Stimulated activated CD8-positive, alpha-beta memory T cell treated with anti-CD3 and anti-CD28 coated beads, Interleukin-7, amount 100 ng/mL, for 48 hours (primary cell): Measurements from ENCODE around the gene CCDC61.

Experiments
- DNase-seq, 2 donors: peaks; one replicate each; pipeline ENCODE4 v3.0.0-alpha.2; 2020; ENCODE audit warnings: low read depth in 1 of 2; ENCODE audit errors: extremely low read depth in 1 of 2

The CCDC61 gene

DNA sequence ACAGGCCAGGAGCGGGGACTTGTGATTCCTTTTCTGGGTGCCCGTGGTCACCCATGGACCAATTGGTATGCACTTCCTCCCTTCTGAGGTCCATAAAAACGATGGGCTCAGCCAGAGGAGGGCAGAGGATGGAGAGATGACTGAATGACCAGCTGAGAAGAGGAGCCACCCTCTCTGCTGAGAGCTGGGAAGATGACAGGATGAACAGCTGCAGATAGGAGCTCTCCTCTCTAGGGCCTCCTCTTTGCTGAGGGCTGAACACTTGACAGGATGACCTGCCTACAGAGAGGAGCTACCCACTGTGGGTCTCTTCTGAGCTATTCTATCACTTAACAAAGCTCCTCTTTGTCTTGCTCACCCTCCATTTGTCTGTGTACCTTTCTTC lies 41.5 kb downstream of the CCDC61 start:
- DNase-seq, result no peak

DNA sequence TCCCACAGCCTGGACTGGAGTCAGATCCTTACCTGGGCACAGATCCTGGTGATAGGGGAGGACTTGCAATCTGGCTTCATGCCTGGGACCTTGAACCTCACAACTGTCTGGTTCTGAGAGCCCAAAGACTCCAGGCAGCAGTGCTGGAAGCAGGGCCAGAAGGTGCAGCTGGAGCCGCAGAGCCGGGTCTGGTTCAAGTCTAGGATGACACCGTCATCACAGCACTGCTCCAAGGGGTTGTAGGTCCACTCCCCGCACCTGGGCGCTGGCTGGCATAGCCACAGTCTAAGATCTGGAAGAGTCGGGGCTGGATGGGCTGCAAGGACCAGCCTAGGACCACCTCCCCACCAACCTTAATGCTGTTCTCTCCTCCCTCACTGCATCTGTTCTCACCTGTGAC lies 44.9 kb downstream of the CCDC61 start:
- DNase-seq, result no peak

GRCh38 chr19:46040952-46041500 lies 45.8 kb downstream of the CCDC61 start, which contains the start of gene IGFL4:
IGFL4 (minus strand) TSS chr19:46041002; CDS start chr19:46040962, 40 bp downstream.
- no peak for DNase-seq

GRCh38 chr19:46042252-46042883 lies 47.1 kb downstream of the CCDC61 start:
- DNase-seq, result no peak

DNA sequence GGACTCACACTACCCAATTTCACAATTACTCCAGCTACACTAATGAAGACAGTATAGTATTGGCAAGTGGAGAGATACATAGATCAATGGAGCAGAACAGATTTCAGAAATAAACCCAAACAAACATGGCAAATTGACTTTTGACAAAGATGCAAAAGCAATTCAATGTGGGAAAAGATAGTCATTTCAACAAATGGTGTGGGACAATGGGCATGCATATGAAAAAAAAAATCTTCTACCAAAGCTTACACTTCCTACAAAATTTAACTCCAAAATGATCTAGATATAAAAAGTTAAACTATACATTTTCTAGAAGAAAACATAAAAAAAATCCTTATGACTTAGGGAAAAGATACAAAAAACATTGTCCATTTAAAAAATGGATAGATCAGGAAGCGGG lies 48.3 kb downstream of the CCDC61 start:
- no peak for DNase-seq

DNA sequence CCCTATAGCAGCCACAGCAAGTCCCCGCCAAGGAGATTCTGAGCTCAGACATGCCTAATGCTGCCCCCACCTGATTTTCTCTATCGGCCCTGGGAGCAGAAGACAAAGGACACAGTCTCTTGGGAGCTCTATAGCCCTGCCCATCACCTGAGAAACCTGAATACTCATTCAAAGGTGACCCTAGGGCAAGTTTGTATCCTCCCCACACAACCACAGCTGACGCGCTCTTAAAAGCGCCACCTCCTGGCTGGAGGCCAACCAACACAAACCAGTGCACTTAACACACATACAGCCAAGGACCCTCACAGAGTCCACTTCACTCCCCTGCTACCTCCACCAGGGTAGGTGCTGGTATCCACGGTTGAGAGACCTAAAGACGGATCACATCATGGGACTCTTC lies 54.3 kb downstream of the CCDC61 start:
- no peak for DNase-seq

- DNase-seq, result no peak
Measured at GRCh38 chr19:46052896-46053295, 57.6 kb downstream of the CCDC61 start.

- DNase-seq, result no peak
Measured at GRCh38 chr19:46056536-46056935, 61.3 kb downstream of the CCDC61 start.

GRCh38 chr19:46058778-46059177 lies 63.5 kb downstream of the CCDC61 start:
- no peak for DNase-seq

- no peak for DNase-seq
Measured at GRCh38 chr19:46060012-46060411, 64.7 kb downstream of the CCDC61 start.

- no peak for DNase-seq
Measured at GRCh38 chr19:46063201-46063600, 67.9 kb downstream of the CCDC61 start.

DNA sequence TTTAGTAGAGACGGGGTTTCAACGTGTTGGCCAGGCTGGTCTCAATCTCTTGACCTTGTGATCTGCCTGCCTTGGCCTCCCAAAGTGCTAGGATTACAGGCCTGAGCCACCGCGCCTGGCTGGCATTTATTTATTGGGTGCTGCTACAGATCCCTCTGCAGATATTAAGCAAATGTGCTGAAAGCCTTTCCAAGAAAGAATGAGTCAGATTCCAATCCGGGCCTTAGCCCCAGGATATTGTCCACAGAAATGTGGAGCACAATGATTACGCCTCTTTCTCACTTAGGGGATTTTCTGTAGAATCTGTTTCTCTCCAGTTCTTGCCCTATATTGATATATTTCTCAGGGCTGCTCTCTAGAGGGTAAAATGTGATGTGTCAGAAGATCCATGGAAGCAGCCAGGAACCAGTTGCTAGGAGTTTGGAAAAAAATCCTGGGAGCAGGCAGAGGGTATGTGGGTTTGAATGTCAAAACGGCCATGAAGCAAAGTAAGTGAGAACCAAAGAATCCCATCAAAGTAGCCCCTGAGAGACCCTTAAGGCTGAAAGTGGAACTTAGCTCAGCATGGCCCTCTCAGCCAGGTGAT lies 70.3 kb downstream of the CCDC61 start:
- no peak for DNase-seq

DNA sequence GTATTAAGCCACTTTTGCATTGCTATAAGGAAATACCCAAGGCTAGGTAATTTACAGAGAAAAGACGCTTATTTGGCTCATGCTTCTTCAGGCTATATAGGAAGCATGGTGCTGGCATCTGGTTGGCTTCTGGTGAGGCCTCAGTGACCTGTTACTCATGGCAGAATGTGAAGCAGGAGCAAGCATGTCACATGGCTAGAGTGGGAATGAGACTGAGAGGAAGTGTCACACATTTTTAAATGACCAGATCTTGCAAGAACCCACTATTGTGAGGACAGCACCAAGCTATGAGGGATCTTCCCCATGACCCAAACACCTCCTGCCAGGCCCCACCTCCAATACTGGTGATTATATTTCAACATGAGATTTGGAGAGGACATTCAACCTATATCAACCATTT lies 71.2 kb downstream of the CCDC61 start:
- no peak for DNase-seq

DNA sequence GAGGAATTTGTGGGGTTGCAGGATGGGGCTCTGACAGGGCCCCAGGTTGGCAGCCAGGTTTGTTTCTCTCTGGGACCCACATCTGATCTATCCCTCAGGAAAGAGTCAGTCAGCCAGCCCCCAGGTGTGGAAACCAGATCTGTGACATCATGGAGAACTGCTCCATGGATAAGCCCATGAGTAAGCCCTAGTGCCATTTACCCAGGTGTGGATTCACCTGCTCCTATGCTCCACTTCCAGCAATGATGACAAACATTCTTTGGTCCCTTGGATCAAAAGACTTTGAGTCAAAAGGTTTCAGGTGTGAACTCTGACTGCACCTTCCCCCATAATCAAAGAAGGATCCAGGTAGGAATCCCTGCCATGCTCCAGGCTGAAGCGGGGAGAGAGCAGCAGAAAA lies 72.4 kb downstream of the CCDC61 start:
- DNase-seq, result no peak
